Left cardiac atrium (tissue), 4 donors: Measurements from ENCODE around the gene CREBRF. TPM values are rescaled to one million over a fixed set of nuclear protein-coding genes. Genes with fewer than 3 reads are reported as not detected.

Experiments used
- ATAC-seq, 2 donors: fragments of 200-7000 bp; cut with Tn5 transposase; one replicate each; pipeline ENCODE4 v1.9.1; 2020; ENCODE audit warnings: mild to moderate bottlenecking in 2 of 2, moderate library complexity in 2 of 2
- DNase-seq: peaks from one replicate; pipeline ENCODE4 v3.0.0-alpha.2; 2020
- intact Hi-C, 2 donors: fragments of 100-400 bp; cut with DNase I; formaldehyde crosslinking; loops; one replicate each; pipeline versions ENCODE4 v1.14.1 to v1.15.1; 2022 to 2023
- total RNA-seq, 2 donors: library from RNA; stranded (reverse); fragmentation: NEBNext Ultra II Directional; extraction: Animal tissue kit (Norgen Biotek cat#: 25700); gene quantifications; one replicate each; pipeline ENCODE4 v1.2.1, GENCODE V29; 2021
- donor health status: DM: no; HTN: yes; CAD: no.
- donor health status: DM: no; HTN: yes; CAD: no; lungs with severe emphysema.
- donor health status: DM: yes; HTN: yes; CAD: no.
- donor health status: Dilated cardiomyopathy.

Gene CREBRF
- total RNA-seq, 2 donors from 2014 or later: 13.2 to 23.9 TPM

GRCh38 chr5:173187054-173187743 lies 131.0 kb downstream of the CREBRF start:
- DNase-seq: no peak
- no peak for ATAC-seq
- intact Hi-C loops: no loop called here

- intact Hi-C loops: no loop called here
- DNase-seq (no peak), ATAC-seq (no peak)
These were observed 132.1 kb downstream of the CREBRF start for GRCh38 chr5:173188280-173188679.

Other genes starting within 250 kb of the CREBRF start
- 10 to 100 TPM; 77.3 to 90.8 TPM for gene ERGIC1, start 222.1 kb upstream of the CREBRF start, total RNA-seq
- 10 to 100 TPM; 22.4 to 22.6 TPM for gene RPL26L1, start 96.9 kb upstream of the CREBRF start, total RNA-seq
- 100 to 1,000 TPM; 204 to 208 TPM for gene ATP6V0E1, start 72.6 kb upstream of the CREBRF start, total RNA-seq
- 10 to 100 TPM; 11.0 to 12.5 TPM for gene BNIP1, start 88.2 kb downstream of the CREBRF start, total RNA-seq
- gene NKX2-5, start 178.9 kb downstream of the CREBRF start, total RNA-seq: 100 to 1,000 TPM; 148 to 157 TPM